HUDEP-2 (cell line): ENCODE results near the gene PLXNB3.
A peak's percentile ranks its signal among the peaks of the same experiment; 100 is the strongest.
"Not testable (repeated sequence)": the region's sequence is repeated elsewhere in the genome, so short reads cannot be mapped to it uniquely, and the experiment has no call there.

ENCODE experiments used
- DNase-seq, 76 experiments: peaks; one replicate each; lab custom pipeline; 2025; ENCODE audit not compliant: unreplicated experiment in 76 of 76; lab: John Stamatoyannopoulos, UW

Gene PLXNB3

DNA sequence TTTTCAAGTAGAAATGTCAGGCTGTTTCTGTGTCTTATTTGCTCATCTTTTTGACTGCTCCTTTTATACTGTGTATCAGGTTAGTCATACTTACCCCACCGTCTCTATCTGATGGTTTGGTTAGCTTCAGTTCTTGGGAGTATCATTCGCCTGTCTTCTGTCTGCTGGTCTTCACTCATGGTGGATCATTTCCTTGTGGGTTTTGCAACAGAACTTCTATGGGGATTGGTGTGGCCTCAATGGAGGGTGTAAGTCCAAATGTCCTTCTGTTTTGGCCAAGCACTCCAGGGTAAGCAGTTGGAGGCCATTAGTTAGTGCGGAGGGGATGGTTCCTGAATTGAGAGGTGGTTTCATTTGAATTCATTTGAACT is 32.2 kb upstream of the PLXNB3 start:
- no peak for DNase-seq

DNA sequence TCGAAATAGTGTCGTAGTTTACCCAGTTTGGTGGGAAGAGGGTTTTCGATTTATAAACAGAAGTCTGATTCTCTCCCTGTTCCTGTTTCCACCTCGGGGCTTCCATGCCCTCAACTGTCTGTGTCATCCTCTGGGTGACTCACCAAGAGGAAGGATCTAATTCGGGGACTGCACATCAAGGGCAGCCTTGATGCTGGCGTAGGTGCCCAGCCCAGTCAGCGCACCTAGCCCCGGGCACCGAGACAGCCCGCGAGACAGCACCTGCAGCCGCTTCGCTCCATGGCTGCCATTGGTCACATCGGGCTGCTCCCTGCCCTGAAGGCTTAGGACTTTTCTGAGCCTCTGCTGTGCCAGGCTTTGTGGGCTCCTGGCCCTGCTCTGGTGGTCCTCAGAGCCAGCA is 31.6 kb upstream of the PLXNB3 start:
- no peak for DNase-seq

DNA sequence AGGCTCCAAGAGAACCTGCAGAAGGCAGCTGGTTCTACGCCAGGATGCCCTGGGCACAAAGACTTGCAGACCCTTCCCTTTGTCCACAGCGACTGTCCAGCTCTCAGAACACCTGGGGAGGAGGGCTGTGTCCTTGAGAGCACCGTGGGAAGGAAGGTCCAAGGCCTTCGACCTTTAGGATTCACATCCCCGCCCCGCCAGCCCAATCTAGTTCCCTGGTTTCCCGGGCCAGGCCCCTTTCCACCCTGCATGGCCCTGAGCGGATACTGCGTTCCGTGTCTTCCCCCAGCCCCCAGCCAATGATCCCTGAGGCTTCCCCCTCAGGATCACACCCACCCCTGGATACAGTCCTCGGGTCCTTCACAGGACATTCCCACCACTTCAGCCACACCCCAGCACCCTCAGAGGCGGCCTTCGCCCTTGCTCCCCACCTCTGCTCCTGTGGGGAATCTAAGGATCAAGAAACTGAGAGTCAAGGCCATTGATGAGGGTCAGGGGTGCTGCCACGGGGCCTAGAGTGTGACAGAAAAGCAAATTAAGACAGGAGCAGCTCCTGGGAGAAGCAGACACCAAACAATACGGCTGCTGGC is 30.3 kb upstream of the PLXNB3 start:
- DNase-seq, result no peak

- DNase-seq, result no peak
Observed at GRCh38 chrX:153734871-153735270, 29.2 kb upstream of the PLXNB3 start.

DNA sequence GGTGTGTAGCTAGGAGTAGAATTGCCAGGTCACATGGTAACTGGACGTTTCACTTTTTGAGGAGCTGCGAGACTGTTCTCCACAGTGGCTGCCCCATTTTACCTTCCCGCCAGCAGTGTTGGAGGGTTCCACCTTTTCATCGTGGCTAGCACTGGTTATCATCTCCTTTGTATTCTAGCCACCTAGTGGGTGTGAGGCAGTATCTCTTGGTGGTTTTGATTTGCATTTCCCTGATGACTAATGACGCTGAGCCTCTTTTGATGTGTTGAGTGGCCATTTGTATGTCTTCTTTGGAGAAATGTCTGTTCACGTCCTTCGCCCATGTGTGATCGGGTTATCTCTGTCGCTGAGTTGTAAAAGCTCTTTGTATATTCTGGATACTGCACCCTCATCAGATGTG is 28.8 kb upstream of the PLXNB3 start:
- no peak for DNase-seq

GRCh38 chrX:153736071-153736820 is 27.8 kb upstream of the PLXNB3 start:
- DNase-seq, result no peak

DNA sequence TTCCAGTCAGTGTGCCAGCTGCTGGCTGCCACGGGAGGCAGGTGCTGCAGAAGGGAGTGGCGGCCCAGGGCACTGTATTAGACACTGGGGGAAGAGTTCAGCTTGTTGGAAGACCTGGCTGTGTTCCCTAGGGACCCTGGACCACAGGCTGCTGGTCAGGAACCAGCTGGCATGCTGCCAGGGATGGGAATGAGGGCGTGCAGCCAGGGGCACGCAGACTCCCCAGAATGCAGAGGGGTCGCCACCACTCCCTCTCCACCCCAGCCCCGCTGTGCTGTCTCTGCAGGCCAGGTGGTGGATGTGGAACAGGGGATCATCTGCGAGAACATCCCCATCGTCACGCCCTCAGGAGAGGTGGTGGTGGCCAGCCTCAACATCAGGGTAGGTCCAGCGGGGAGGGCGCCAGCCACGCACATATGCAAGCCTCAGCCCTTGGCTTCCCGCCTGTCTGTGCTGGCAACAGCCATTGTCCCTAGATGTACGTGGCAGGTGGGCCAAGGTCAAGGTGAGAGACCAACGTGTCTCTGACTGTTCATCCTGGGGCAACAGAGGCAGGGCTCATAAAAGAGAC is 27.1 kb upstream of the PLXNB3 start:
- no peak for DNase-seq

GRCh38 chrX:153738056-153738605 is 25.9 kb upstream of the PLXNB3 start:
- DNase-seq, result no peak

GRCh38 chrX:153739754-153740486 is 24.1 kb upstream of the PLXNB3 start:
- no peak for DNase-seq

DNA sequence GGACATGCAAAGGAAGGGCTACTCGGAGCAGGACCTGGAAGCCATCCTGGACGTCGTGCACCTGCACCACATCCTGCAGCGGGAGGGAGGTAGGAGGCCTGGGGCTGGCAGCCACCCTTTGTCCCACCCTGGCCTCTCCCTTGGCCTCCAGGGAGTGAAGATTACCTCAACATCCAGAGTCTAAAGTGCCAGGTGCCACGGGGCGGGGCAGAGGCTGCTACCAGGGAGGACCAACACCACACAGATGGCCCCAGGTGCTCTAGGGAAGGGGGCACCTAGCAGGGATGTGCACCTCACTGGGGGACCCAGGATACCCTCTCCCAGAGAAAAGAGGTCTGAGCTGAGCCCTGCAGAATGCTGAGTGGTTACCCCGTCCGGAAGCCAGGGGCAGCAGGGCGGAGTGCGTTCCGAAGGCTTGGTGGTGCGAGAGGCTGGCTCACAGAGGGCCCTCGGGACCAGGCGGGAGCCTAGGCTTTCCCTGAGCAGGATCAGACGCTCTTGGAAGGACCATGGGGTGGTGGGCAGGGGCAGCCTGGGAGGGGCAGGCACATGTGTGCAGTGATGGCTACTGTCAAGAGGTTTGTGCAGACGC is 23.3 kb upstream of the PLXNB3 start:
- DNase-seq, result no peak

- DNase-seq, result no peak
Observed at GRCh38 chrX:153741446-153741845, 22.6 kb upstream of the PLXNB3 start.

DNA sequence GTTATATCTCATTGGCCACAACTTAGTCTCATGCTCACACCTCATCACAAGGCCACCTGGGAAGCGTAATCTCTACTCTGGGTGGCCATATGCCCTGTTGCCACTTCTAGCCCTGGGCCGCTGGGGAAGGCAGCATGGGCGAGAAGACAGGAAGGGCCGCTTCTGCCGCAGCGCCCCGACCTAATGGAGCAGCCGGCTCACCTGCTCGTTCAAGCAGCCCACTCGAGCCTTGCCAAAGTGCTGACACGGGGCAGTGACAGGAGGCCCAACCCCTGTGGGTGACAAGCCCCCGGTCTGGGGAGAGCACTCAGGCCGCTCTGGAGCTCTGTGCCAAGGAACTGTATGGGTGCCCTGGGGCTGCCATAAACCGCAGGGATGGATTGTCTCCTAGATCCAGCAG is 21.9 kb upstream of the PLXNB3 start:
- DNase-seq, result not testable (repeated sequence)

- not testable (repeated sequence) for DNase-seq
Observed at GRCh38 chrX:153742796-153743467, 21.1 kb upstream of the PLXNB3 start.

GRCh38 chrX:153743468-153744209 is 20.4 kb upstream of the PLXNB3 start:
- peak in 25 of 76 experiments; percentile 1 to 71 (median 24) for DNase-seq

GRCh38 chrX:153744210-153745066 is 19.6 kb upstream of the PLXNB3 start:
- DNase-seq, result no peak

GRCh38 chrX:153745067-153745433 is 19.0 kb upstream of the PLXNB3 start:
- not testable (repeated sequence) for DNase-seq

DNA sequence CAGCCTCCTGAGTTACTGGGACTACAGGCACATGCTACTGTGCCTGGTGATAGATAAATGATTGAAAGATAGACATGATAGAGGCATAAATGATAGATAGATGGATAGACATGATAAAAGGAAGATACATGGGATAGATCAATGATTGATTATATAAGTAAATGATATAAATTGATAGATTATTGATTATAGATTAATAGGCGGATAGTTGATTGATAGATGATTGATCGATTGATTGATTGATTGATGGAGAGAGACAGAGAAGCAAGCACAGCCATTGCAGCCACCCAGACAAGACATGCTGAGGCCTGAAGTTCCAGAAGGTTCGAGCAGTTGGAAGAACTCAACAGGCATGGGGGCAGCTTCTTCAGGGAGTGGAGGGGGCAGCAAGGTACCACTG is 17.7 kb upstream of the PLXNB3 start:
- no peak for DNase-seq

DNA sequence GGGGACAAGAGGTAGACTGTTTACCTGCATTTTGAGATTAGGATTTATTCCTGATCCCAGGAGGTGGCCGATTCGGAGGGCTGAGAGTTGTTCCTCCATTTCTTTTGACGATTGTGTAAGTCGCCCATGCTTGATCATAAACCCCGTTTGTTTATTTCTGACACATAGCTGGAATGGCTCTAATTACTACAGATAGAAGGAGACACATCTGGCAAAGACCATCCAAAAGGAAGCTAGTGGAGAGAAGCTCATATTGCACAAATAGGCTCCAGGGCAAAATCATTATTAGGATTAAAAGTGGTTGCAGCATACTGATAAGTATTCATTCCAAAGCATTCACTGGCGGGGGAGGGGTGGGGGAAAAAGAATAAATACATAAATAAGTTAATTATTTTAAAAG is 17.1 kb upstream of the PLXNB3 start:
- DNase-seq, result not testable (repeated sequence)

- DNase-seq, result not testable (repeated sequence)
Observed at GRCh38 chrX:153749017-153749416, 15.0 kb upstream of the PLXNB3 start.
